ENCODE data around the gene NAA16.
"Not testable (repeated sequence)": the region's sequence is repeated elsewhere in the genome, so short reads cannot be mapped to it uniquely, and the experiment has no call there.

NAA16 gene

GRCh38 chr13:41310963-41311405 lies at the start of gene NAA16:
Gene NAA16 (plus strand): TSS chr13:41311267. CDS start chr13:41311529, 262 bp downstream.
- in situ Hi-C loops (cut with MboI; ENCODE audit: low pct_unique_long_range_greater_than_20kb, low sequenced_read_pairs): no loop called here
- DNase-seq: peak; percentile 92

GRCh38 chr13:41263261-41263971 lies 47.7 kb upstream of the NAA16 start, which contains the start of gene MTRF1:
Gene MTRF1 (minus strand): TSS chr13:41263576. CDS start chr13:41260907, 2,669 bp downstream.
- in situ Hi-C loops (cut with MboI; ENCODE audit: low pct_unique_long_range_greater_than_20kb, low sequenced_read_pairs): no loop called here

GRCh38 chr13:41267106-41267505 lies 44.0 kb upstream of the NAA16 start:
- in situ Hi-C loops (cut with MboI; ENCODE audit: low pct_unique_long_range_greater_than_20kb, low sequenced_read_pairs): no loop called here
- DNase-seq: no peak

More at GRCh38 chr13:41263261-41263971, 47.7 kb upstream of the NAA16 start, which contains the start of gene MTRF1:
- DNase-seq: peak; percentile 88

GRCh38 chr13:41268764-41269163 lies 42.3 kb upstream of the NAA16 start:
- DNase-seq: peak; percentile 72
- in situ Hi-C loops (cut with MboI; ENCODE audit: low pct_unique_long_range_greater_than_20kb, low sequenced_read_pairs): no loop called here

GRCh38 chr13:41271456-41272285 lies 39.4 kb upstream of the NAA16 start:
- DNase-seq: no peak
- in situ Hi-C loops (cut with MboI; ENCODE audit: low pct_unique_long_range_greater_than_20kb, low sequenced_read_pairs): no loop called here

GRCh38 chr13:41273831-41274441 lies 37.1 kb upstream of the NAA16 start:
- in situ Hi-C loops (cut with MboI; ENCODE audit: low pct_unique_long_range_greater_than_20kb, low sequenced_read_pairs): no loop called here
- no peak for DNase-seq

GRCh38 chr13:41274881-41275280 lies 36.2 kb upstream of the NAA16 start:
- in situ Hi-C loops (cut with MboI; ENCODE audit: low pct_unique_long_range_greater_than_20kb, low sequenced_read_pairs): no loop called here
- DNase-seq: no peak

GRCh38 chr13:41276824-41277223 lies 34.2 kb upstream of the NAA16 start:
- in situ Hi-C loops (cut with MboI; ENCODE audit: low pct_unique_long_range_greater_than_20kb, low sequenced_read_pairs): no loop called here
- no peak for DNase-seq

- DNase-seq; in situ Hi-C loops (cut with MboI; ENCODE audit: low pct_unique_long_range_greater_than_20kb, low sequenced_read_pairs): not testable (repeated sequence)
Measured at GRCh38 chr13:41279156-41279555, 31.9 kb upstream of the NAA16 start.

GRCh38 chr13:41282129-41282571 lies 28.9 kb upstream of the NAA16 start:
- in situ Hi-C loops (cut with MboI; ENCODE audit: low pct_unique_long_range_greater_than_20kb, low sequenced_read_pairs): no loop called here
- peak; percentile 69 for DNase-seq

GRCh38 chr13:41284512-41285288 lies 26.4 kb upstream of the NAA16 start:
- no peak for DNase-seq
- in situ Hi-C loops (cut with MboI; ENCODE audit: low pct_unique_long_range_greater_than_20kb, low sequenced_read_pairs): no loop called here

- DNase-seq: no peak
- in situ Hi-C loops (cut with MboI; ENCODE audit: low pct_unique_long_range_greater_than_20kb, low sequenced_read_pairs): no loop called here
Measured at GRCh38 chr13:41286370-41286769, 24.7 kb upstream of the NAA16 start.

GRCh38 chr13:41289463-41289881 lies 21.6 kb upstream of the NAA16 start:
- in situ Hi-C loops (cut with MboI; ENCODE audit: low pct_unique_long_range_greater_than_20kb, low sequenced_read_pairs): no loop called here
- no peak for DNase-seq

- in situ Hi-C loops (cut with MboI; ENCODE audit: low pct_unique_long_range_greater_than_20kb, low sequenced_read_pairs): no loop called here
- DNase-seq: no peak
Measured at GRCh38 chr13:41291246-41291645, 19.8 kb upstream of the NAA16 start.

- in situ Hi-C loops (cut with MboI; ENCODE audit: low pct_unique_long_range_greater_than_20kb, low sequenced_read_pairs): no loop called here
- no peak for DNase-seq
Measured at GRCh38 chr13:41293272-41293671, 17.8 kb upstream of the NAA16 start.

- no peak for DNase-seq
- in situ Hi-C loops (cut with MboI; ENCODE audit: low pct_unique_long_range_greater_than_20kb, low sequenced_read_pairs): no loop called here
Measured at GRCh38 chr13:41294914-41295313, 16.2 kb upstream of the NAA16 start.

- in situ Hi-C loops (cut with MboI; ENCODE audit: low pct_unique_long_range_greater_than_20kb, low sequenced_read_pairs): no loop called here
- DNase-seq: no peak
Measured at GRCh38 chr13:41295973-41296372, 15.1 kb upstream of the NAA16 start.

- no peak for DNase-seq
- in situ Hi-C loops (cut with MboI; ENCODE audit: low pct_unique_long_range_greater_than_20kb, low sequenced_read_pairs): no loop called here
Measured at GRCh38 chr13:41296879-41297646, 14.0 kb upstream of the NAA16 start.

Data from KBM-7 (cell line).